Smooth muscle cell (in vitro differentiated cells): ENCODE data around the gene EPHB1. TPM values are rescaled to one million over a fixed set of nuclear protein-coding genes. Genes with fewer than 3 reads are reported as not detected.

ENCODE experiments used
- DNase-seq: peaks from one replicate; lab custom pipeline; 2025; ENCODE audit not compliant: unreplicated experiment; lab: John Stamatoyannopoulos, UW
- H2AFZ ChIP-seq: fragments of 200-600 bp; sonication (generic); 2 replicates; pipeline ENCODE4 v1.6.0; 2016; ENCODE audit warnings: antibody characterized with exemption, low read depth, mild to moderate bottlenecking
- H3F3A ChIP-seq: fragments of 200-600 bp; sonication (generic); 2 replicates; pipeline ENCODE4 v1.6.0; 2017; ENCODE audit warnings: antibody characterized with exemption, low read depth
- H3K27ac ChIP-seq: fragments of 200-600 bp; sonication (generic); 2 replicates; pipeline ENCODE4 v1.5.1; 2016; ENCODE audit warnings: low read depth, mild to moderate bottlenecking
- H3K27me3 ChIP-seq: fragments of 200-600 bp; sonication (generic); 2 replicates; pipeline ENCODE4 v1.6.1; 2016; ENCODE audit warnings: low read depth, mild to moderate bottlenecking
- H3K36me3 ChIP-seq: fragments of 200-600 bp; sonication (generic); 2 replicates; pipeline ENCODE4 v1.5.1; 2016; ENCODE audit warnings: low read depth
- H3K4me1 ChIP-seq: fragments of 200-600 bp; sonication (generic); 2 replicates; pipeline ENCODE4 v1.5.1; 2016; ENCODE audit warnings: low read depth
- H3K4me2 ChIP-seq: fragments of 200-600 bp; sonication (generic); 2 replicates; pipeline ENCODE4 v1.6.0; 2016; ENCODE audit warnings: mild to moderate bottlenecking
- H3K4me3 ChIP-seq: fragments of 200-600 bp; sonication (generic); 2 replicates; pipeline ENCODE4 v1.5.1; 2016; ENCODE audit warnings: mild to moderate bottlenecking
- H3K79me2 ChIP-seq: fragments of 200-600 bp; sonication (generic); 2 replicates; pipeline ENCODE4 v1.6.0; 2016; ENCODE audit warnings: low read depth, mild to moderate bottlenecking
- H3K9ac ChIP-seq: fragments of 200-600 bp; sonication (generic); 2 replicates; pipeline ENCODE4 v1.6.0; 2016; ENCODE audit warnings: low read depth
- H3K9me3 ChIP-seq: fragments of 200-600 bp; sonication (generic); replicated peaks from 2 replicates; pipeline ENCODE4 v1.5.1; 2016; ENCODE audit warnings: low read depth
- H4K20me1 ChIP-seq: fragments of 200-600 bp; sonication (generic); 2 replicates; pipeline ENCODE4 v1.6.0; 2016; ENCODE audit warnings: low read depth
- WGBS: methylation state at CpG from one replicate; pipeline ENCODE4 v1.1.7; 2016; ENCODE audit warnings: low lambda C conversion rate; 5-methylcytosine and 5-hydroxymethylcytosine counted together
- polyA plus RNA-seq: library from polyadenylated mRNA; unstranded; fragments of >200 nt; fragmentation: Nextera tagmentation; extraction: Ambion mirVana; gene quantifications from 2 replicates; pipeline ENCODE4 v1.2.1, GENCODE V29; 2016
- total RNA-seq: library from RNA; depleted of rRNA; stranded (reverse); fragments of >200 nt; gene quantifications from 2 replicates; pipeline ENCODE4 v1.2.3, GENCODE V29; 2014
- TF ChIP-seq, protein P1 (sequence below): fragments of 200-600 bp; sonication (generic); IDR thresholded peaks from 2 replicates; pipeline ENCODE4 v1.5.1; 2017; ENCODE audit warnings: borderline replicate concordance, mild to moderate bottlenecking, antibody characterized with exemption; ENCODE audit not compliant: insufficient read depth, poor library complexity, severe bottlenecking

The EPHB1 gene
- total and polyA plus RNA-seq, 2 experiments from 2014 or later: 2.5 to 2.6 TPM

DNA sequence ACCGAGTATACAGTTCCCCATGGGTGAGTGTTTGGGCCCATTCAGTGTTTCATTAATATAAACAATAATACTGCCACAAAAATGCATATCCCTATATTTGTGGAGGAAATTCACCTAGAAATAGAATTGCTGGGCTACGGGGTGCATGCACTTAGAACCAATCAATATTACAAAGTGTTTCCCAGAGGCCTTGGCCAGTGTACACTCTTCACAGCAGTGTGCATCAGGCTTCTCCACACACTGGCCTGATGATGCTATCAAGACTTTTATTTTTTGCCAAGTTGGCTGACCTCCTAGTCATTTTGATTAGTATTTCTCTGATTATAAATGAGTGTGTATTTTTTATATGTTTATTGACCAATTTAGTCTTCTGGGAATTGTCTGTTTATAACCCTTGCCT, 323.7 kb downstream of the EPHB1 start:
- Histone ChIP-seq H4K20me1 (no peaks in the 10 kb centered on the region), H3K4me2 (no peak overlapping the region), H3K27me3 (no peaks in the 10 kb centered on the region), H3K9ac (no peak overlapping the region), H3K9me3 (no peaks in the 10 kb centered on the region), H3K4me3 (no peak overlapping the region), H2AFZ (no peak overlapping the region), H3K36me3 (no peaks in the 10 kb centered on the region), H3K27ac (no peak overlapping the region), H3K4me1 (no peaks in the 10 kb centered on the region), H3F3A (no peaks in the 10 kb centered on the region), H3K79me2 (no peaks in the 10 kb centered on the region)
- 90% methylated on average over 2 of the region's 2 CpGs for WGBS
- DNase-seq: no peak
- TF ChIP-seq, protein P1, sequence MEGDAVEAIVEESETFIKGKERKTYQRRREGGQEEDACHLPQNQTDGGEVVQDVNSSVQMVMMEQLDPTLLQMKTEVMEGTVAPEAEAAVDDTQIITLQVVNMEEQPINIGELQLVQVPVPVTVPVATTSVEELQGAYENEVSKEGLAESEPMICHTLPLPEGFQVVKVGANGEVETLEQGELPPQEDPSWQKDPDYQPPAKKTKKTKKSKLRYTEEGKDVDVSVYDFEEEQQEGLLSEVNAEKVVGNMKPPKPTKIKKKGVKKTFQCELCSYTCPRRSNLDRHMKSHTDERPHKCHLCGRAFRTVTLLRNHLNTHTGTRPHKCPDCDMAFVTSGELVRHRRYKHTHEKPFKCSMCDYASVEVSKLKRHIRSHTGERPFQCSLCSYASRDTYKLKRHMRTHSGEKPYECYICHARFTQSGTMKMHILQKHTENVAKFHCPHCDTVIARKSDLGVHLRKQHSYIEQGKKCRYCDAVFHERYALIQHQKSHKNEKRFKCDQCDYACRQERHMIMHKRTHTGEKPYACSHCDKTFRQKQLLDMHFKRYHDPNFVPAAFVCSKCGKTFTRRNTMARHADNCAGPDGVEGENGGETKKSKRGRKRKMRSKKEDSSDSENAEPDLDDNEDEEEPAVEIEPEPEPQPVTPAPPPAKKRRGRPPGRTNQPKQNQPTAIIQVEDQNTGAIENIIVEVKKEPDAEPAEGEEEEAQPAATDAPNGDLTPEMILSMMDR: no peak

DNA sequence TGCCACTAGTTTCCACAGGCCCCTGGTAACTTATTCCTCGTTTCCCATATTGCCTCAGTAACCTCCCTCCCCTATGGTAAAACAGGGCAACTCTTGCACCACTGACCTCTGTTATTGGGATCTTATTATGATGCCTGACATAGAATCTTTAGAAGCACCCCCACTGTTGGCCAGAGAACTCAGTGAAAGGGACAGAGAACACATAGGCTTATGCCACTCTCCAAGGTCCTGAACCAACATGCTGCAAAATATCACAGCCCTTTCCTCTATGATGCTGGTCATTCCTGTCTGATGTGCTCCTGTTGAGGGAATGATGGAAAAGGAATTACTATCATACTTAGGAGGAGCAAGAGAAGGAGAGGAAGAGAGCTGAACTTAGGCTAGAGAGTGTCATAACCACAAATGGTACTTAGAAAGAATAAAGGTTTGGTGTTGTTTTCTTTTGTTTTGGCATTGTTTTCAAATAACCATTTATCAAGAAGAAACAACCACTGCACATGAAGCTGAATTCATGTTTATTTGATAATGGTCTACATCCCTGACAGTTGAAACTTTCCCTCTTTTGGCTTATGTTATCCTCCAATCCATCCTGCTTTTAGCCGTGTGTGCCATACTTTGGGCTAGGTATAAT, 330.2 kb downstream of the EPHB1 start:
- Histone ChIP-seq H3K9me3 (no peaks in the 10 kb centered on the region), H3K4me2 (no peak overlapping the region), H3K4me1 (no peaks in the 10 kb centered on the region), H3K36me3 (no peaks in the 10 kb centered on the region), H3K27ac (no peak overlapping the region), H3K9ac (no peak overlapping the region), H3F3A (no peaks in the 10 kb centered on the region), H3K4me3 (no peak overlapping the region), H2AFZ (no peak overlapping the region), H3K27me3 (no peaks in the 10 kb centered on the region), H3K79me2 (no peaks in the 10 kb centered on the region), H4K20me1 (no peaks in the 10 kb centered on the region)
- WGBS: 96% methylated on average over 2 of the region's 2 CpGs
- TF ChIP-seq, protein P1: no peak
- DNase-seq: no peak

DNA sequence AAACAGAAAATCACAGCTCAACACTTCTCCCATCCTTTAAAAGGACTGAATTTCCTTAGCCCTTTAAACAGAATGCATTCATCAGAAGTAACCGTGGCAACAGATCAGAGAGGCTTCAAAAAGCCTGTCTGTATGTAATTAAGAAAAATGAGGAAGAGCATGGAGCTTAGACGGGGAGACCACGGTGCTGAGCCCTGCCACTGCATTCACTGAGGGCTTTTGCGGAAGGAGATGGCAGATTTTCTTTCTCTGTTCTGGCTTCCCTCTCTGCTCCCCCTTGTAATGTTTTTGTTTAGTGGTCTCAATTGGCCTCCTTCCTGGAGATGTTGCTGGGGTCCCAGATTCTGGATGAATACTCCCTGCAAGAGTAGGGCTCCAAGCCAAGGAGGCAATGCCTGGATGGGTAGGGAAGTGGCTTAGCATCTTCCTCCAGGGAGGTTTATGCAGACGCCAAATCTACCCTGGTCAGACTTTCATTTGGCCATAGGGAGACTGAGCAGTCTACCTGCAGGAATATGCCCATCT, 332.9 kb downstream of the EPHB1 start:
- no peaks in the 10 kb centered on the region for H3K27me3 ChIP-seq
- H3K79me2 ChIP-seq: no peaks in the 10 kb centered on the region
- DNase-seq: no peak
- H3K9me3 ChIP-seq: no peaks in the 10 kb centered on the region
- TF ChIP-seq, protein P1: no peak
- H3K4me2 ChIP-seq: no peak overlapping the region
- no peaks in the 10 kb centered on the region for H3K36me3 ChIP-seq
- H4K20me1 ChIP-seq: no peaks in the 10 kb centered on the region
- H3K4me1 ChIP-seq: no peaks in the 10 kb centered on the region
- H3K9ac ChIP-seq: no peak overlapping the region
- no peak overlapping the region for H3K27ac ChIP-seq
- no peak overlapping the region for H3K4me3 ChIP-seq
- 86% methylated on average over 5 of the region's 5 CpGs for WGBS
- H2AFZ ChIP-seq: no peak overlapping the region
- H3F3A ChIP-seq: no peaks in the 10 kb centered on the region

DNA sequence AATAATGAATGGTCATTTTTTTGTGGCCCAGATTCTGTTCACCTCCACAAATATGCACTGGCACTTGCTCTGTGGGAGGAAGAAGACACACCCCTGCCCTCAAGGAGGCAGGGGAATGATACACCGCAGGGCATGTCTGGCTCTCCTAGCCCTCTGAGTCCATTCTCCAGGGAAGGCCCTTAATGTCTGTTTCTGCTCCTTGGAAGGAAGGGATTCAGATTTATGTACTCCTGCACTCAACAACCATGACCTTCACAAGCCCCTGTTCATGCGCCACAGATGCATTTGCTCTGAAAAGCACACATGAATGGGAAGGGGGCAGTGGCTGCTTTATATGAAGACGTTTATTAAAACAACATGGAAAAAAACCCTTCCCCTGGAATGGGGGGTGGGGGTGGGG, 333.8 kb downstream of the EPHB1 start:
- Histone ChIP-seq H3K9me3 (no peaks in the 10 kb centered on the region), H3K4me2 (no peak overlapping the region), H3K9ac (no peak overlapping the region), H3K4me3 (no peak overlapping the region), H3K79me2 (no peaks in the 10 kb centered on the region), H3F3A (no peaks in the 10 kb centered on the region), H3K4me1 (no peaks in the 10 kb centered on the region), H3K27me3 (no peaks in the 10 kb centered on the region), H3K36me3 (no peaks in the 10 kb centered on the region), H2AFZ (no peak overlapping the region), H4K20me1 (no peaks in the 10 kb centered on the region), H3K27ac (no peak overlapping the region)
- TF ChIP-seq, protein P1: no peak
- WGBS: 93% methylated on average over 3 of the region's 3 CpGs
- DNase-seq: no peak
